ENCODE measurements around the gene FBXL5. TPM values are rescaled to one million over a fixed set of nuclear protein-coding genes. Genes with fewer than 3 reads are reported as not detected.
A peak's percentile ranks its signal among the peaks of the same experiment; 100 is the strongest.

FBXL5 gene, protein sequence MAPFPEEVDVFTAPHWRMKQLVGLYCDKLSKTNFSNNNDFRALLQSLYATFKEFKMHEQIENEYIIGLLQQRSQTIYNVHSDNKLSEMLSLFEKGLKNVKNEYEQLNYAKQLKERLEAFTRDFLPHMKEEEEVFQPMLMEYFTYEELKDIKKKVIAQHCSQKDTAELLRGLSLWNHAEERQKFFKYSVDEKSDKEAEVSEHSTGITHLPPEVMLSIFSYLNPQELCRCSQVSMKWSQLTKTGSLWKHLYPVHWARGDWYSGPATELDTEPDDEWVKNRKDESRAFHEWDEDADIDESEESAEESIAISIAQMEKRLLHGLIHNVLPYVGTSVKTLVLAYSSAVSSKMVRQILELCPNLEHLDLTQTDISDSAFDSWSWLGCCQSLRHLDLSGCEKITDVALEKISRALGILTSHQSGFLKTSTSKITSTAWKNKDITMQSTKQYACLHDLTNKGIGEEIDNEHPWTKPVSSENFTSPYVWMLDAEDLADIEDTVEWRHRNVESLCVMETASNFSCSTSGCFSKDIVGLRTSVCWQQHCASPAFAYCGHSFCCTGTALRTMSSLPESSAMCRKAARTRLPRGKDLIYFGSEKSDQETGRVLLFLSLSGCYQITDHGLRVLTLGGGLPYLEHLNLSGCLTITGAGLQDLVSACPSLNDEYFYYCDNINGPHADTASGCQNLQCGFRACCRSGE
- 80.7 and 89.3 TPM in 2 replicates for total RNA-seq (2014; rRNA removed; shearing (Covaris generic))

DNA sequence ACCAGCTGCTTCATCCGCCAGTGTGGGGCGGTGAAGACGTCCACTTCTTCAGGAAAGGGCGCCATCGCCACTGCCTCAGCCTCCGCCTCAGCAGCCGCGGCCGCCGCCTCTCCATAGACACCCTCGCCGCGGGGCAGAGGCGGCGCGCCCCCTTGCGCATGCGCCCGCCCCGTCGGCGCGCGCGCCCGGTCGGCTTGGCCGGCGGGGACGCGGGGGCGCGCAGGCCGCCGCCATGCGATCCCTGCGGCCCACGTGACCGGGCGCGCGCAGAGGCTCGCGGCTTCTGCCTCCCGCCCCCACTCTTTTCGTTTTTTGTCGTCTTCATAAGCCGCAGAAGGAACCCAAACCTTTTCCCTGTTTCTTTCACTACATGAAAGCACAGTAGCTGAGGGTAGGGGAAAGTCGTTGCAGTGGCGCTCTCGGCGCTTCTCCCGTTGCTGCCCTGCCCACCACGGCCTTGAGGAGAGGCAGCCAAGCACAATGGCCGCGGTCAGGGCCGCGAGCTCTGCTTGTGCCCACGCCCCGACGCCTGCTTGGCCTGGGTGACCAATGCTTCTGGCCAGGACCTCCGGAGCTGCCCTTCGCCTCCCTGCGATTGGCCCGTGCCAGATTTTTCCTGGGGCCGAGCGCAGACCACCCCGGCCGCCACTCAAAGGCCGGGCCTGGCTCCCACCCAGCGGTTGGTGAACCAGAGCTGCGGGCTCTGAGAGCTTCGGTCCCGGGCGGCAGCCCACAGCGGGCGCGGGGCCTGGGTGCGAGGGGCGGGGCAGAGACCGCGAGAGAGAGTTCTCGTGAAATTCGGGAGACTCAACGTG lies at the start of gene FBXL5:
FBXL5 (minus strand) TSS at position 135 of the 815 bp plus-strand sequence; CDS start at position 65, 70 bp downstream.
- peak; percentile 58 for DNase-seq (ENCODE audit: low spot score)

DNA sequence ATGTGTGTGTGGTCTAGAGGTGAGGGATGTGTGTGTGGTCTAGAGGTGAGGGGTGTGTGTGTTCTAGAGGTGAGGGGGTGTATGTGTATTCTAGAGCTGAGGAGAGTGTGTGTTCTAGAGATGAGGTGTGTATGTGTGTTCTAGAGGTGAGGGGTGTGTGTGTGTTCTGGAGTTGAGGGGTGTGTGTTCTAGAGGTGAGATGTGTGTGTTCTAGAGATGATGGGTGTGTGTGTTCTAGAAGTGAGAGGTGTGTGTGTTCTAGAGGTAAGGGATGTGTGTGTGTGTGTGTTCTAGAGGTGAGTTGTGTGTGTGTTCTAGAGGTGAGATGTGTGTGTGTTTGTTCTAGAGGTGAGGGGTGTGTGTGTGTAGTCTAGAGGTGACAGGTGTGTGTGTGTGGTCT lies 49.0 kb upstream of the FBXL5 start:
- DNase-seq (ENCODE audit: low spot score), result no peak

DNA sequence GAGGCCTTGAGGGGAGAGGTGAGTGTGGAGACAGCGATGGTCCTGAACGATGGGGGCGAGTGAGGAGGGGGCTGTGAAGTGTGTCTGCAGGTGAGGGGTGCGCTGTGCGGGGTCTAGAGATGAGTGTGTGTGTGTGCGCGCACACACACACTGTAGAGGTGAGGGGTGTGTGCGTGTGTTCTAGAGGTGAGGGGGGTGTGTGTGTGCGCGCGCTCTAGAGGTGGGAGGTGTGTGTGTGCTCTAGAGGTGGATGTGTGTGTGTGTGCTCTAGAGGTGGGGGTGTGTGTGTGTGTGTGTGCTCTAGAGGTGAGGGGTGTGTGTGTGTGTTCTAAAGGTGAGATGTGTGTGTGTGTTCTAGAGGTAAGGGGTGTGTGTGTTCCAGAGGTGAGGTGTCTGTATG lies 48.3 kb upstream of the FBXL5 start:
- no peak for DNase-seq (ENCODE audit: low spot score)

DNA sequence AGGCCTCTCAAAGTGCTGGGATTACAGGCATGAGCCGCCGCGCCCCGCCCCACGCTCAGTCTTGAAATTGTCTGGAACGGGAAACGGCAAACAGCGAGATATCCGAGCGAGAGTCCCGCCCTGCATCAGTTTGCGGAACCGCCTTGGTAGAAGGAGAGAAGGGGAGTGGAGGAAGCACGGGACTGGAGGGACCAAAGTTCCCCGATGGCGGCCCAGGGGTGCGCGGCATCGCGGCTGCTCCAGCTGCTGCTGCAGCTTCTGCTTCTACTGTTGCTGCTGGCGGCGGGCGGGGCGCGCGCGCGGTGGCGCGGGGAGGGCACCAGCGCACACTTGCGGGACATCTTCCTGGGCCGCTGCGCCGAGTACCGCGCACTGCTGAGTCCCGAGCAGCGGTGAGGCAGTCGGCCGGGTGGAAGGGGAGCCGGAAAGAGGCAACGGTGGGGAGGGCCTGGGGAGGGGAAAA lies 47.8 kb upstream of the FBXL5 start, which contains the start of gene BST1:
BST1 (plus strand) TSS at position 125 of the 463 bp plus-strand sequence; CDS start at position 205, 80 bp downstream.
- no peak for DNase-seq (ENCODE audit: low spot score)

DNA sequence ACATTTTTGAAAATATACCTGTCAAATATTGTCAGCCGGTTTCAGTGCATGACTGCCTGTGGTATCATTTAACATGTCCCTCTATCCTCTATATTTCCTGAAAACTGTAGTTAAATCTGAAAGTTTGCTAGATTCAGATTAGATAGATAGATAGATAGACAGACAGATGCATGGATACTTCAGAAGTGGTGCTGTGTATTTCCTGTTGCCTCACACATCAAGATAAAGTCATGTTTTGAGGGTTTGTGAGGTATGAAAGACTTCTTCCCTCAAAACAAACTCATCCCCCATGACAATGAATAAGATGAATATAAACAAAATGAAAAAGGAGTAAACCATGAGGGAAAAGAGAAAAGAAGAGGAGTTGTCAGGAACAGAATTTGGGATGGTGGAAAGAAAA lies 41.7 kb upstream of the FBXL5 start:
- DNase-seq (ENCODE audit: low spot score), result no peak

DNA sequence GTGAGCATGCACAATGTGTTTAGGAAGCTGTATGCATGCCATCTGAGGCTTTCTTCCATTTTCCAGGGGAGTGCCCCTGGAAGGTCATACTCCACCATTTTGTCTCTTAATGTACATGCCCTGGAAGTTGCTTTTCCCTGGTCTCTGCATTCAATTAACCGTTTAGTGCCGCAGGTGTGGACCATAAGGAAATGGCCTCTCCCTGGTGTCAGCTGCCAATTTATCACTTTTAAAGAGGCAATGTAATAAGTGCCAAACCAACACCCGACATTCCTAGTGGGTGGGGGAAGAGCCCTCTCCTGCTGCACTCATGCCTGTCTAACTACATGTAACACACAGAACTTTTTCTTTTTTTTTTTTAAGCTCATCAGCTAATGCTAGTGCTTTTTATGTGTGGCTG lies 40.6 kb upstream of the FBXL5 start:
- DNase-seq (ENCODE audit: low spot score), result peak; percentile 55

DNA sequence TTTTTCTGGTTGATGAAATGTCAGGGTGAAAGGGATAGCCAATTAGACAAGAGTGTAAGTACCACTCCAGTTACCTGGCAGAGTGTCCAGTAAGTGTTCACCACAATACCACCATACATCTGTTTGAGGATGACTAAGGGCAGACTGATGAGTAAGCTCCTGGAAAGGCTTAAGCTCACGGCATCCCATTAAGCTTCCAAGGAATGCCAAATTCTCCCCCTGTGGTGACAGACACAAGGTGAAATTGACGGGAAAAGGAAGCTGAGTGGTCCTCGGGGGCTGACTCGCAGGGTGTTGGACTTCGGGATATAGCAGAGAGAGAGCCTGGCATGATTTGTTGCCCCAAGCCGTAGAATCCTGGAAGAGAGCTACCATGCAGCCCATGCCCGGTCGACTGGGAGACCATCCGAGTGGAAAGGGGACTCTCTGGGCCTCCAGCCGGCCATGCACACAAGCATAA lies 40.1 kb upstream of the FBXL5 start:
- DNase-seq (ENCODE audit: low spot score), result peak; percentile 99

DNA sequence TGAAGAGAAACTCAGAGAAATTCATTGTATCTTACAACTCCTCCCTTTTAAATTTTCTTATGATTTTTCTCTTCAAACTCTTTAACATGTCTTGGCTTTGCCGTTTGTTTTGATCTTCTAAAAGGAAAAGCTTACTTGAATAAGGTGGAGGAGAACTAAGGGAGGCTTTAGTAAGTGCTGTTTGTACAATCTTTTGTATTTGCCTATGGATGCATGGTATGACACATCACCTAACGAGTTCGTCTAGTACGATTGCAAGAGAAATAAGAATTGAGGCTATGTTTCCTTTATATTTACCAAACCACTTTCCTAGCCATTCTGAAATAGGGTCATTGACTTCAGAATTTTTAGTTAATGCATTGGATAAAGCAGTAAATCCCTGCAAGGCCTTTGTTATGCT lies 39.3 kb upstream of the FBXL5 start:
- no peak for DNase-seq (ENCODE audit: low spot score)

DNA sequence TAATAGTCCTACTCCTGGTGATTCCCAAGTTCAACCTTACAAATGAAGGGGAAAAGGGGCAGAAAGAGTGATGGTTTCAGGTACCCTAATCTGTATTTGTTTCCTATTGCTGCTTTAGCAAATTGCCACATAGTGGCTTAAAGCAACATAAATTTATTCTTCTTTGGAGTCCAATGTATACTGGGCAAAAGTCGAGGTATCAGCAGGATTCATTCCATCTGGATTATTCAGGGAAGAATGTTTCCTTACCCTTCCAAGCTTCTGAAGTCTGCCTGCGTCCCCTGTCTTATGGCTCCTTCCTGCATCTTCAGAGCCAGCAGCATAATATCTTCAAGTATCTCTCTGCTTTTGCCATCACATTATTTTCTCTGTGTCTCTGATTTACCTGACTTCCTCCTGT lies 37.4 kb upstream of the FBXL5 start:
- no peak for DNase-seq (ENCODE audit: low spot score)

DNA sequence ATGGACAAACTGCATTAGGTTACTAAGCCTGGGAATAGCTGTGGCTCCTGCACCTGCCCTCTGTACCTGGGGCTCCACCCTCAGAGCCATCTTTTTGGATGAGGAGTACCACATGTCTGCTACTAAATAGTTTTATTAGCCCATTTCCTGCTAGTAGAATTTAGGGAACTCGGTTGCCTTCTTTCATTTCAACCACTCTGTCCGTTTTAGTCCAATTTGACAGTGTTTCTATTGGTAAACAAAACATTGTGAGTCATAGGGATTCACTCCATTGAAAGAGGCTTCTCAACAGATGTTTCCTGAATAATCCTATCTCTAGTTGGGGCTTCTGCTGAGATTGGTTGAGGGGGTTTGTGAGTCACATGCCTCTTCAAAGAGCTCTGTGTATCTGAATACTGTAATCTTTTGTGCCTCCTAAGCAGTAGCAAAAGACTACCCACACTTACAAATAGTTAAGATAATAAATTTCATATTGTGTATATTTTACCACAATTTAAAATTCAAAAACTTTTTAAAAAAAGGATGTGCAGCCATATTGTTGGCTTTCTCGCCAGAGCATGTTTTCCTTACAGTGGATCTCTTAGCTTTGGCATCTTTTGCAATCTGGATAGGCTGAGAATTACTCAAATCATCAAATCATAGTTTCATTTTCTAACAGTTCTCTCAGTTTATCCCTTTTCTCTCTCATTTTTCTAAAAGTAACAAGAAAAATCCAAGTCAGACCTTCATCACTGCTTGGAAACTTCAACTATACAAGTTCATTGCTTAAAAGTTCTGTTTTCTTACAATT lies 36.4 kb upstream of the FBXL5 start:
- peak; percentile 85 for DNase-seq (ENCODE audit: low spot score)

DNA sequence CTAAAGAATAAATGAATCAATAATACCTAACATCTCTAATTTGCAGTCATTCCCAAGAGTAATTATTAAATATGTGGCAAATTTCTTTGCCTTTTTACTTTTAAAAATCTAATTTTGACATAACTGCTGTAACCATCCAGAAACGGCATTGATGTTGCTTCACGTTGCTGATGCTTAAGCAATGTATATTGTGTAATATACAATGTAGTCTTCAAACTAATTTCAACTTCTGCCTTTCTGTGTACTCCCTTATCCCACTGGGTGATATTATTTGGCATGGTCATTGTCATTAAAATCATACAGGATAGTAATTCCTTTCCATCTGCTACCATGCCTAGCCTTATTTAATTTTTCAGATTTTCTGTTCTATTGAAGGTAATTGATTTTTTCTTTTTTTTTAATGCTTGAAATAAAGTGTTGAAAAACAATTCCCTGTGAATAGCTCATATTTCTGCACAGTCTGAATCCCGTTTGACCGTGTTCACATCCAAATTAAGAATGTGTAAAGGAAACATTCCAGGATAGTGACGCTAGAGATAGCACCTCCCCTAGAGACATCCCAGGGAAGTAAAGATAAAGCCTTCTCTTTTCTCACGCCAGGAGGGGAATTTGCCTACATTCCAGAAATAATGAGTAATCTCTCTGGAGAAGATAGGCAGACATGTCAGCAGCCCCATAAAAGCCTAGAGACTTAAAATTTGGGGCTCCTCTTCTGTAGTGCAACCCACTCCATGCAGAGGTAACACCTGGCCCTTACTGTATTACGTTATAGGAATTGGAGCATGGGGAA lies 35.1 kb upstream of the FBXL5 start:
- peak; percentile 95 for DNase-seq (ENCODE audit: low spot score)

DNA sequence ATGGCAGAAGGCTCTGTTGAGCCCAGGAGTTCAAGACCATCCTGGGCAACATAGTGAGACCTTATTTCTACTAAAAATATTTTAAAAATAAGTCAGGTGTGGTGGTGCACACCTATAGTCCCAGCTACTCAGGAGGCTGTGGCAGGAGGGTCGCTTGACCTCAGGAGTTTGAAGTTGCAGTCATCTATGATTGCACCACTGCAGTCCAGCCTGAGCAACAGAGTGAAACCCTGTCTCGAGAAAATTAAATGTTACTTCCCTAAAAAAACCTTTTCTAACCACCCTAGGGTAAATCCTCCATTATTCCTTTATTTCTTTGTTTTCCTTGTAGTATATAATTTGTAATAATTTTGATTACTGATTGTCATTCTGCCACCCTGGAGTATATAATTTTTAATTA lies 34.4 kb upstream of the FBXL5 start:
- peak; percentile 36 for DNase-seq (ENCODE audit: low spot score)

DNA sequence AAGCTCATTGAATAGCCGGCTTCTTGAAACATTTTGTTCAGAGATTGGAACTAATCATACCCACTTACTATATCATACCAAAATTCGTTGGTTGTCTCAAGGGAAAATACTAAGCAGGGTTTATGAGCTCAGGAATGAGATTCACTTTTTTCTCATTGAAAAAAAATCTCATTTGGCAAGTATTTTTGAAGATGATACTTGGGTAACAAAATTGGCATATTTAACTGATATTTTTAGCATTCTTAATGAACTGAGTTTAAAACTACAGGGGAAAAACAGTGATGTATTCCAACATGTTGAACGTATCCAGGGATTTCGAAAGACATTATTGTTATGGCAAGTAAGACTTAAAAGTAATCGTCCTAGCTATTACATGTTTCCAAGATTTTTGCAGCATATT lies 32.9 kb upstream of the FBXL5 start:
- no peak for DNase-seq (ENCODE audit: low spot score)

DNA sequence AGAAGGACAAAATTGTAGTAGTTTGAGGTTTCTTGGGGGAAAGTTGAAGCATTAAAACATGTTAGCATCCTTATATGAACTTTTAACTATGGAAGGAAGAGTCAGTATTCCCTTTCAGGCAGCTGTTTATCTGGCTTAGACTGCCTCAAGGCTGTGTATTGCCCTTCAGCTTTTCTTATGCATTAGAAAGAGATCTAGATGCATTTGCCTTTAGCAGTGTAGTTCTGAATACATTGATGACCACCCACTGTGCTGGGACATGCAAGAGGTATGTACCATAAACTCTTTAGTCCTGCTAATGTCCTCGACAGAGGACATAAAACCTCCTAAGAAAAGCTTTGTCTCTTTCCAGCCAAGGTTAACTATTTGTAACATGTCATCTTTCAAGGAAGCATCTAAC lies 29.3 kb upstream of the FBXL5 start:
- DNase-seq (ENCODE audit: low spot score), result no peak

DNA sequence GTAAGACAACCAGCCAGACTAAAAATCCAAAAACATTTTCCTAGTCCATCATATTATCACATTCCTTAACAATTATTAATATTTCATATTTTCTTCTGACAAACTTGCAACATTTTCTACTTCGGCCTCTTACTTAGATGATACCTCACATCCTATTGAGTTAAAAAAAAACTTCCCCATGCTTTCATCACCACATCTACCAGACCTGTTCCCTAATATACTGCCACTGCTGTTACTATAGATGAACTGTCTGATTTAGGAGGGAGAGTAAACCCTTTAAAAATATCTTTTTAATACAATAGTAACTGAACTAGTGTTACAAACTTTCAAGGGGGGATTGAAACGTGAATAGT lies 28.0 kb upstream of the FBXL5 start:
- DNase-seq (ENCODE audit: low spot score), result no peak

DNA sequence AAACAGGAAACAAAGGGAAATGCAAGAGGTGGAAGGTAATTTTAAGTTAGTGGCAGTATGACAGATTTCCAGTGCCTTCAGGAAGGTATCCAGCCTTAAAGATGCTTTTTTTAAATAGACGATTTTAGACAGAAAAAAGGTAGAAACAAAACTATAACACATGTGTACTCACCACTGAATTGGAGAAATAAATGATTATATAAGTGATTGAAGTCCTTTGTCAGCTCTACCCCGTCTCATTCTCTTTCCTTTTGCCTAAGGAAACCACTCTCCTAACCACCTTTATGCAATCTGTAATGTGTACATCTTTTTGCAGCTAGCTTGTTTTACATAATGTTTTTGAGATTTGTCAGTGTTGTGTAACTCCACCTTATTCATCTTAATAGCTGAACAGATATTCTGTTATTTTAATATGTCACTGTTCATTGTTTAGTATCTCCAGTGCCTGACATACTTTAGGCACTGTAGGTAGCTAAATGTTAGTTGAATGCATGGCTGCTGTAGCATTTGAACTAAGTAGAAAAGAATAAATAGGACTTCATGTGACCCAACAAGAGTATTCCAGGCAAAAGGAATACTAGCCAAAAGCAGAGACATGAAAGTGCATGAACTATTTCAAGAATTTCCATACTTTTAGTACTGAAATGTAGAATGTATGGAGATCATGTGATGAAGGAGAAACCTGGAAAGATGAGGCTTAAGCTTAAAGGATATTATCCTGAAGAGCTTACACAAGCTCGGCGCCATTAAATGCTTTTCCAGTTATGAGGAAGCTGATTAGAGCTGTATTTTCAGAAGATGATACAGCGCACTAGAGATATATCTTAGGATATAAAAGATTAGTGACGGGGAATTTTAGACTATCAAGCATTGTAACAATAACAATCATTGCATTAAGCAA lies 27.3 kb upstream of the FBXL5 start:
- DNase-seq (ENCODE audit: low spot score), result peak; percentile 14

DNA sequence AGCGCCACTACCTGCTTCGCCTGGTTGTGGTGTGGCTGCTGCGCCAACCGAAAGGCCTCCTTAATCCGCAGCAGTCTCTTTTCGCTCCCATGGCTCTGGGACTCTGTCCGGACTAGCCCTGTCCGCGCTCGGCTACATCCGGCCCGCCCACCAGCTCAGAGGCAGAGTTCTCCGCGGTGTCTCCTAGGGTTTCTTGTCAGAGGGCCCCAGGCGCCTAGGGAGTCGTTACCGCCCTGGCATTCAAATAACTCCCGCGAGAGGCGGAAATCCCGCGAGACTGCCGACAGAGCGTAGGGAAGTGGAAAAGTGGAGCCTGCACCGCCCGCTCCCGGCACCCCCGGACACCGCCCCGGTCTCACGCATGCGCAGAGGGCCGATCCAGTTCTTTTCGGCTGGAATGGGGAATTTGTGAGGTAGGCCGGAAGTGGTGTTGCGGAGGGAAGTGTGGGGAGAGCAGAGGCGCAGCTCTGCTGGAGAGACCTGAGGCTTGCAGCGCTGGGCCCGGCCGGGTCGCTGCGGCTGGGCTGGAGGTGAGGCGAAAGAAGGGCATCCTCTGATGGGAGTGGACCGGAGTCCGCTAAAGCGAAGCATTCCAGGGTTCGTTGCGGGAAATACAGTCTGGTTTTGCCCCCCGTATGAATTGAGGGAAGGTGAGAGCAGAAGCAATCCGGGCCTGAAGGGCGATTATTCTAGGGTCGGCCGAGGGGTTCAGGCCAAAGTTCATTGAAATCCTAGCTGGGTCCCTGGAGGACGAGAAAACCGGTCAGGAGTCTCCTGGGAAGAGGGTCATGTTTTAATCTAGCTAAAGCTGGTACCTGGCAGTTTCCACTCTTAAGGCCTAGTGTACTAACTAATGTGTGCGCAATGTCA lies 26.4 kb upstream of the FBXL5 start, which contains the start of gene FAM200B:
FAM200B (plus strand) TSS at position 456 of the 870 bp plus-strand sequence. CDS start 5,151 bp downstream, outside the sequence.
- DNase-seq (ENCODE audit: low spot score), result peak; percentile 98

DNA sequence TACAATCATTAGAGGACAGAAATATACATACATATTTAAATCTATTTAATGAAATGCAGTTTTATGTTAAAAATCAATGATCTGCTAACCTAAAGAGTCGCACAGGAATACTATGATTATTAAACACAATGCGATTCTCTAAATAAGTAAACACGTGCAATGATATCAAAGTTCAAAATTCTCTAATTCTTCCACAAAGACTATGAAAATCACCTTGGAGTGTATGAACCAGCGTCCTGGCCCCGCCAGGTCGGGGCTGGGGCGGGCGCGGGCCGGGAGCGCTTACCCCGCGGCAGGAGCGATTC lies 25.9 kb upstream of the FBXL5 start:
- no peak for DNase-seq (ENCODE audit: low spot score)
